ENCODE data around the gene FKBP3. TPM values are rescaled to one million over a fixed set of nuclear protein-coding genes. Genes with fewer than 3 reads are reported as not detected.
"Not testable (repeated sequence)": the region's sequence is repeated elsewhere in the genome, so short reads cannot be mapped to it uniquely, and the experiment has no call there.

Gene FKBP3
- total RNA-seq, 1 donor from 2014 or later, result 14.0 TPM

- no peak for FAIRE-seq
- TF ChIP-seq CTCF (IDR thresholded peaks at IDR 0.05; ENCODE audit: insufficient read depth, low read length, severe bottlenecking), result no peak
- Histone ChIP-seq H3K36me3 (ENCODE audit: control insufficient read depth, insufficient read depth, low read length) (peaks cover 1% of the 10 kb centered on the region), H3K4me3 (ENCODE audit: low read depth, low read length) (no peak overlapping the region), H3K27me3 (ENCODE audit: control insufficient read depth, insufficient read depth, low read length) (no peaks in the 10 kb centered on the region)
- no peak for DNase-seq (ENCODE audit: low read depth)
Measured at GRCh38 chr14:45082420-45082819, 51.9 kb downstream of the FKBP3 start.

GRCh38 chr14:45081096-45081495 is 53.2 kb downstream of the FKBP3 start:
- H3K27me3 ChIP-seq (ENCODE audit: control insufficient read depth, insufficient read depth, low read length); H3K36me3 ChIP-seq (ENCODE audit: control insufficient read depth, insufficient read depth, low read length); H3K4me3 ChIP-seq (ENCODE audit: low read depth, low read length); FAIRE-seq; DNase-seq (ENCODE audit: low read depth): not testable (repeated sequence)

GRCh38 chr14:45080416-45080968 is 53.8 kb downstream of the FKBP3 start:
- FAIRE-seq; H3K27me3 ChIP-seq (ENCODE audit: control insufficient read depth, insufficient read depth, low read length); H3K4me3 ChIP-seq (ENCODE audit: low read depth, low read length); DNase-seq (ENCODE audit: low read depth); H3K36me3 ChIP-seq (ENCODE audit: control insufficient read depth, insufficient read depth, low read length): not testable (repeated sequence)

GRCh38 chr14:45078323-45078722 is 56.0 kb downstream of the FKBP3 start:
- Histone ChIP-seq H3K27me3 (ENCODE audit: control insufficient read depth, insufficient read depth, low read length) (no peaks in the 10 kb centered on the region), H3K36me3 (ENCODE audit: control insufficient read depth, insufficient read depth, low read length) (no peaks in the 10 kb centered on the region), H3K4me3 (ENCODE audit: low read depth, low read length) (no peak overlapping the region)
- FAIRE-seq (no peak), DNase-seq (ENCODE audit: low read depth) (no peak)
- TF ChIP-seq CTCF (IDR thresholded peaks at IDR 0.05; ENCODE audit: insufficient read depth, low read length, severe bottlenecking), result no peak

GRCh38 chr14:45073231-45073879 is 60.9 kb downstream of the FKBP3 start:
- DNase-seq (ENCODE audit: low read depth), result no peak
- no peak for FAIRE-seq
- Histone ChIP-seq H3K27me3 (ENCODE audit: control insufficient read depth, insufficient read depth, low read length) (no peaks in the 10 kb centered on the region), H3K4me3 (ENCODE audit: low read depth, low read length) (no peak overlapping the region), H3K36me3 (ENCODE audit: control insufficient read depth, insufficient read depth, low read length) (no peaks in the 10 kb centered on the region)
- no peak for TF ChIP-seq CTCF (IDR thresholded peaks at IDR 0.05; ENCODE audit: insufficient read depth, low read length, severe bottlenecking)

GRCh38 chr14:45072126-45072525 is 62.2 kb downstream of the FKBP3 start:
- no peak overlapping the region for H3K4me3 ChIP-seq (ENCODE audit: low read depth, low read length)
- H3K27me3 ChIP-seq (ENCODE audit: control insufficient read depth, insufficient read depth, low read length), result no peaks in the 10 kb centered on the region
- FAIRE-seq (no peak), DNase-seq (ENCODE audit: low read depth) (no peak)
- no peaks in the 10 kb centered on the region for H3K36me3 ChIP-seq (ENCODE audit: control insufficient read depth, insufficient read depth, low read length)
- no peak for TF ChIP-seq CTCF (IDR thresholded peaks at IDR 0.05; ENCODE audit: insufficient read depth, low read length, severe bottlenecking)

GRCh38 chr14:45070215-45070614 is 64.1 kb downstream of the FKBP3 start:
- no peaks in the 10 kb centered on the region for H3K27me3 ChIP-seq (ENCODE audit: control insufficient read depth, insufficient read depth, low read length)
- no peak overlapping the region for H3K4me3 ChIP-seq (ENCODE audit: low read depth, low read length)
- DNase-seq (ENCODE audit: low read depth) (peak; percentile 36), FAIRE-seq (no peak)
- no peak for TF ChIP-seq CTCF (IDR thresholded peaks at IDR 0.05; ENCODE audit: insufficient read depth, low read length, severe bottlenecking)
- H3K36me3 ChIP-seq (ENCODE audit: control insufficient read depth, insufficient read depth, low read length), result no peaks in the 10 kb centered on the region

Measured in bronchial epithelial cell (primary cell).